Measurements from ENCODE around the gene HYAL1.

The HYAL1 gene

DNA sequence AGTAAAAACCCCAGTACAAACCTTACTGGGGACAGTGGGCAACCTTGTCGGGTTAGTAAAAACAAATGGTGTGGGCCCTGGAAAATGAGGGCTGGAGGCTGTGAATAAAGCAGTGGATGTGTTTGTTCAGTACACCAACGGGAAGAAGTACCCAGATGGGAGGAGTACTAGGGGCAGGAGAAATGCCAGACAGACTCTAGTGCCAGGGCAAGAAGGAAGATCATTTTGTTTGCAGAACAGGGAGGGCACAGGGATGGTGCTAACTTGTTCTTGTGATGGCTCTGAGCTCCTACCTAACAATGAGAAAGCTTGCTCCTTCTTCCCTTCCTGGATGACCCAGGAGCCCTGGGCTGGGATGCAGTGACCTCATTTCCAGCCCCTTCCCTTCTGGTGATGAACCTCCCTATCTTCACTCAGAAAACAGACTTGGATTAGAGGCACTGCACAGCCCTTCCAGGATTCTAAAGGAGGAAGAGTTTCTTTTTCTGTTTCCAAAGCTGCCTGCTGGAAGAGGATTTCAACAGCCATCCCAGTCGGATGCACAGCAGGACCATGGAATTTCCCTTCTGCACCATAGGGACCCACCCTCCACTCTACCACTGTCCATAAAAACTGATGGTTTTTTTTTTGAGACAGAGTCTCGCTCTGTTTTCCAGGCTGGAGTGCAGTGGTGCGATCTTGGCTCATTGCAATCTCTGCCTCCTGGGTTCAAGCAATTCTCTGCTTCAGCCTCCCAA lies 31.1 kb upstream of the HYAL1 start:
- no peak for DNase-seq (ENCODE audit: low spot score)

DNA sequence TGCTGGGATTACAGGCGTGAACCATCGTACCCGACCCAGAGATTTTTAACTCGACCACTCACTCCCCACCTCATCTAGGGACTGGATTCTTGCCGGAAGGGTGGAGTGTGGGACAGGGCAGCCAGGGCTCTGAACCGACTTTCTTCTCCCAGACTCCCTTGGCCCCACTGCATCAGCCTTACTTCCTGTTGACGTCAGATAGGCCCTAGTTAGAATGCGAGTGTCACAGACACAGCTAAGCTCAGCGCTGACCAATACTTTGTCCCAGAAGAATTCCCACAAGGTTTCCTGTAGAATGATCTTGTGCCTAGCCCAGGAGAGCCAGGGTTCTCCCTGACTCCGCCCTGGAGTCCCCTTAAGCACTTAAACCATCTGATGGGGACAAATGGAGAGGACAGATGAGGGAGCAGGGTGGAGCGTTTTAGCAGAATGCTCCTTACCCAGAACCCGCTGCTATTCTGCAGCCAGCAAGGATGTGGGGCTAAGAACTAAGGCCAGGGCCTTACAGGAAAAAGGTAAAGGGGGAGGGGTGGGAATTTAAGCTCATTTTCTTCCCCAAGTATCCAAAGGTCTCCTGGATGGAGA lies 30.5 kb upstream of the HYAL1 start:
- DNase-seq (ENCODE audit: low spot score): no peak

DNA sequence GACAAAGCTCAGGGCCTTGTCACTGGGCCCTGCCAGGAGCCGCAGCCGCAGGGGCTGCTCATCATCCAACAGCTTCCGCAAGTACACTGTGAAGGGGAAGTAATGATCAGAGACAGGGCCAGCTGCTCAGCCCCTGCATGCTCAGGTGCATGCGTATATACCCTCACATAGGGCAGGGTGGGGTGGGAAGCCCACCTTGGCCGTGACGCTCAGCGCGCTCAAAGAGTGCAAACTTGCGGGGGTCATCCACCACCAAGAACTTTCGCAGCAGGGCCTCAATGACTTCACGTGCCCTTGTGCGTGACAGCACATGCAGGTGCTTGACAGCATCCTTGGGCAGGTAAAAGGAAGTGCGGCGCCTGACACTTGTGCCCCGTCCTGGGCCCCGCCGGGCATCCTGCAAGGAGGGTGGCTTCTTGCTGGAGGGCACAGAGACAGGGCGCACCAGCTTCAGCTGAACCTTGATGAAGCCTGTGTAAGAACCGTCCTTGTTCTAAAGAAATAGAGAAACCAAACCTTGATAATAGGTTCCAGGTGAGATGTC lies 28.1 kb upstream of the HYAL1 start:
- no peak for DNase-seq (ENCODE audit: low spot score)

DNA sequence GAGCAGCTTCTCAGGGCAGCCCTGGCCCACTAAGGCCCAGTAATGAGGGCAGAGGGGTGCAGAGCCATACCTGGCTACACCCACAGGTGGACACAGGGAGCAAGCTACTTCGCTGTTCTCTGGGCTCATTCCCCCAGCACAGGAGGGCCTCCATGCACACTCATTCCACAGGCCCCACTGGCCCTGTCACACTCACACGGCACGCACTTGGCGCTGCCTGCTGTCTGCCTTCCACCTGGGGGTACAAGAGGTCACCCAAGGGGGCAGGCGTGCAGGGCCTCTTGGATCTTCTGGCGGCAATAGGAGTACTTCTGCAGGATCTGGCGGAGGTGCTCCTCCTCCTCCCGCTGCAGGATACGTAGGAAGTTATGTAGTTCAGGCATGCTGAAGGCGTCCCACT lies 27.0 kb upstream of the HYAL1 start:
- no peak for DNase-seq (ENCODE audit: low spot score)

DNA sequence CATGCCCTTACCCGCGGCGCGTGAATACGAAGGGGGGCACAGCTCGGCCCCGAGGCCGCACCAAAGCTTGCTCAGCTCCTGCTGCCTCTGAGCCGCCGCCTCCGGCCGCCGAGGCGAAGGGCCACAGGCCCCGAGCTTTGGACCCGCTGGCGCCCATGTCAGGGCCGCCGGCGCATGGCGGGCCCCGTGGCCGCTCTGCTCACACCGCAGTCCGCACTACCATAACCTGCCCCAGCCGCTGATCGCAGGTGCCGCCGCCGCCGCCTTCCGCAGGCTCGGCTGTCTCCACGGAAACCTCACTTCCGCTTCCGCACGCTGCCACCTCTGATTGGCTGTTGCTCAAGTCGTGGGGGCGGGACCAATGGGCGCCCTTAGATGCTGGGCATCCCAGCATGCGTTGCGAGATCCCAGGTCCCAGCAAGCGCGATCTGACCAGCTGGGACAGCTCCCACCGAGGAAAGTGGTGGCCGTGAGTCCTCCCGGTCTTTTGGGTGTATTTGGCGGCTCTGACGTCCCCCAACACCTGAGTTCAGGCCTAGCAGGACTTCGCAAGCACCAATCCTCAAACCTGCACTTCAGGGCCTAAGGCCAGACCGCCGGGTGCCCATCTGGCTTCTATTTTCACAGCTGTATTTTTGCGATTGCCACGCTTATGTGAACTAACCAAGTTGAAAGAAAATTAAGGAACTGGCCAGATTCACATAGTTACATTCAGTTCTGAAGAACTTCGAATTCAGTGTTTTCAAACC lies 24.7 kb upstream of the HYAL1 start, which contains the start of gene TUSC2:
Gene TUSC2 (minus strand): TSS at position 281 of the 749 bp plus-strand sequence. CDS start 124 bp downstream, at position 157.
- DNase-seq (ENCODE audit: low spot score): peak; percentile 98

DNA sequence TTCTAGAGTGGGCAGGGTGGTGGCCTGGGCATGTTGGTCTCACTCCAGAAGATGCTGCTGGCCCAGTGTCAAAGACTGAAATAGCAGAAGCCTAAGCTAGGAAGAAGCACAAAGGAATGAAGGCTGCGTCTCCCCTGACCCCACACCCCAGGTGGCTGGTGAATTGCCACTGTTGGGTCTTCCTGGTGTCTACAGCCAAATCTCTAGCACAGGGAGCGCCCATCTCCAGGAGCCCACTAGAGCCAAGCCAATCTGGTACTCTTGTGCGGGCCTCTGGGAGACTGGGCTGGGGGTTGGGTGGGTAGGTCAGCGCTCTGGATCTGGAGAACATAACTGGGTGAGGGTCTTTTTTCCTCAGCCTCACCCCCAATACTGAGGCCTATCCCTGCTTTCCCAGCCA lies 23.8 kb upstream of the HYAL1 start:
- no peak for DNase-seq (ENCODE audit: low spot score)

DNA sequence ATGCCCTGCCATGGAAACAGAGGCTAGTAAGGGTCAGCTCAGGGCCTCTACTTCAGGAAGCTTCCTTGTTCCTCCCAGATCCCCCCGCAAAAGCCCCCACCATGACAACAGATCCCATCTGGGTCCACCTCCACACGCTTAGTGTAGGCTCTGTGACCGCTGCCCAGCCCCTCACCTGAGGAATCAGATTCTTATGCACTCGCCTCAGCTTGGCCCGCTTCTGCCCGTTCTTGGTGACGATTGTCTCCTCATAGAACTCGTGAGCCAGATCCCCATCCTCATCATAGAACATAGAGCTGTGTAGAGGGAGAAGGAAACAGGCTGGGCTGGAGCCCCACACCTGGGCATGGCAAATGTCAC lies 22.8 kb upstream of the HYAL1 start:
- no peak for DNase-seq (ENCODE audit: low spot score)

DNA sequence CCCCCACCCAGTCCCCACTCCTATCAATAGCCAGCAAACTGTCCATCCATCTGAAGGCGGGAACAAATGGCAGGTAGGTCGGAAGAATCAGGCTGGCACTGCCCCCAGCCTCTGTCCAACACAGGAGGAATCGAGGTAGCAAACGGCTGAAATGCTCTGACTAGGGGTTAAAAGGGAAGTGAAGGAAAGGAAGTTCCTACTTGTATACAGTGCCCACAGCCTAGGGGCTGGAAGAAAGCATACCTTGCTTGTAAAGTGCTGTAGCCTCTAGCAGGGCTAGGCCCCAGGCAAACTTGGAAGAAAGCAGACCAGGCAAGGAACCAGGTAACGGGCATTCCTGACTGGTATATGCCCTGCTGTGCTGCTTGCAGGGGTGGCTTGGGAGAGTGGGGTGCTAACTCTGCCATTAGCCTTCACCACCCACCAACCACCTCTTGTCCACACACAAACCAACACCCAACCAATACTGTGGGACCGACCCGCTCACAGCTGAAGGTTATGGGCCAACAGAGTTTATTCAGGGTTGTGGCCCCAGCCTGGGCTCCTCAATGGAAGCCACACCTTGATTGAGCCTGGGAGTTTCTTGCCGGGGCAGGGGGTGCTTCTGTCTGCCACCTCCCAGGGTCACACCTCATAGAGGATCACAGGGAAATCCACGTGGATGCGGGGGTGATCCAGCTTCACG lies 22.3 kb upstream of the HYAL1 start:
- DNase-seq (ENCODE audit: low spot score): no peak

DNA sequence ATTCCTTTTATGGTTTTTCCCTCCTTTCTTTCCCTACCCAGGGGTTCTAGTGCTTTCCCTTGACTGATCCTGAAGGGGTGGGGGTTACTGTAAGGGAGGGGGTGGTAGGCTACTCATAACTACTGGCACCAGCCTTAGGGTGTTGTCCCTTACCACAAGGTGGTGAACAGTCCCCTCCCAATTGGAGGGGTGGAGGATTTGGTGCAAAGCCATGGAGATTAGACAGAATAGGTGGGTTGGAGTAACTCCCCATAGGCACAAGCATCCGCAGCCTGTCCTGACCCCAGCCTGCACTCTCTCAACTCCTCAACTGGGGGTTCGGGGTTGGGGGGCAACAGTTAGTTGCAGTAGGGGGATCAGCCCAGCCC lies 21.7 kb upstream of the HYAL1 start:
- DNase-seq (ENCODE audit: low spot score): no peak

DNA sequence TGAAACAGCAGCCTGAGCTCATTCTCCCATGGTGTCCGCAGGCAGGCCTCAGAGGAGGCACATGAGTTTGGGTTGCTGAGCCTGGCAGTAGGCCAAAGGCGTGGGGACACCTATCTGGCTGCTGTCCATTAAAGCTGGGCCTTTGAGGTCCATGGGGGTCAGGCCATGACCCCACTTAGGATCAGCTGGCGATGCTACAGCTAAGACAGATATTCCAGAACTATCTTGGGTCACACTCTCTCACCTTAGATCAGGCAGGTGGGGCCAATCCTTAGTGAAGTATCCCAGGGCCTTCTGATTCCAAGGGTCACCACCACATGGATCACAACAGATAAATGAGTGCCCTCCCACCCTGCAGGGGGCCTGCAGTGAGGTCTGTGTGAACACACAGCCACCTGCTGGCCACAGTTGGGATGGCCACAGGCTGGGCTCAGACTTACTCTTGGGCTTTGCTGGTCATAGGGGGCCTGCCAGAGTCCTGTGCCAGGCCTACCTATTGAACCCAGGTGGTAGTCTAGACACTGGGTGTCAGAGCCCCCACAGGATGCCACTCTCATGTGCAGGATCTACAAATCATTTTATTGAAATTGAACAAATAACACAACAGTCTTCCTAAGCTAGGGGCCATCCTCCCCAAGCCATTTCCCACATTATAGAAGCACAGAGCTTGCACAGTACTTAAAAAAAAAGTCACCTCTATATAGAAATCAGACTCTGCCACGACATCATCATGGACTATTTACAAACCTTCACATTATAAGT lies 21.2 kb upstream of the HYAL1 start:
- DNase-seq (ENCODE audit: low spot score): peak; percentile 88

DNA sequence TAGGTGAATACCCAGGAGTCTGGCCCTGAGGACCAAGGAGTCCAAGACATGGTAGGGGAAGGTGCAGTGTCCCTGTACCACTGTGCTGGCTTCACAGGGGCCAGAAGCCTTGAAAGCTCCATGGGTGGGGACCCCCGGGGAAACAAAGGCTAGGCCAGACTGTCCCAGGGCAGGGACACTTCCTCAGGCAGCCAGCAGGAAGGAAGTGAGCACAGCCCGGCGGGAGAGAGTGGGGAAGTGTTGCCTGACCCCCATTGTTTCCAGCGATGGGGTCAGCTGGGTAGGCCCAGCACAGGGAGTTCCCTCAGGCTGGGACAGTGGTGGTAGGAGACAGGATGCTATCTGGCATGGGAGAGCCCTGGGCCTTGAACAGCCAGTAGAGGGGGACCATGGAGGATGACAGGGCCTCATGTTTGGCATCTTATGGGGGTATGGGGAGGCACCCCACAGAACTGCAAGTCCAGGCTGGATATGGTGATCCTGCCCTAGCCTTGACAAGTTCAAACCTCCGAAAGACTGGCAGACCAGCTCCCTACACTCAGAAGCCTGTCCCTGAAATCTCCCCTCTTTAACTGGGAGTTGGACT lies 20.3 kb upstream of the HYAL1 start:
- no peak for DNase-seq (ENCODE audit: low spot score)

DNA sequence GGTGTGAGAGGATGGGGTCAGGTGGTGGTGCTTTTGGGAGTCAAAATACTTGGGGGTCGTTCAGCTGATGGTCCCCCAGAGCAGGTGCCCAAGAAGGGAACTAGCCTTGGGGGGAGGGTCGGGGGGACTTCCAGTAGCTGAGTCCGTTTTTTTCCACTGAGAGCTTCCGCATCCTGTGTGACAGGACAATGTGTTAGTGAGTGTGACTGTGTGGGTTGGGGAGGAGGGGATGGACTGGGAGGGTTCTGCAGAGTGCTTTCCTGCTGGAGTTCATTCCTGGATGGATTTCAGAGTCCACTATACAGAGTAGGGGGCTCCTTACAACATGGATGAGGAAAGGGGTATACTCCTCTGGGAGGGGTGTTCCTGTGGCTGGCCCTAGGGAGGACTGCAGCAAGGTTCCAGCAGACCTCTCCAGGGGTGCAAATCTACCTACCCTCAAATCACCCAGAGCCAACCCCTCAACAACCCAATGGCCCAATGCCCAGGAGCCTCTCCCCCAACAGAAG lies 19.8 kb upstream of the HYAL1 start:
- DNase-seq (ENCODE audit: low spot score): no peak

DNA sequence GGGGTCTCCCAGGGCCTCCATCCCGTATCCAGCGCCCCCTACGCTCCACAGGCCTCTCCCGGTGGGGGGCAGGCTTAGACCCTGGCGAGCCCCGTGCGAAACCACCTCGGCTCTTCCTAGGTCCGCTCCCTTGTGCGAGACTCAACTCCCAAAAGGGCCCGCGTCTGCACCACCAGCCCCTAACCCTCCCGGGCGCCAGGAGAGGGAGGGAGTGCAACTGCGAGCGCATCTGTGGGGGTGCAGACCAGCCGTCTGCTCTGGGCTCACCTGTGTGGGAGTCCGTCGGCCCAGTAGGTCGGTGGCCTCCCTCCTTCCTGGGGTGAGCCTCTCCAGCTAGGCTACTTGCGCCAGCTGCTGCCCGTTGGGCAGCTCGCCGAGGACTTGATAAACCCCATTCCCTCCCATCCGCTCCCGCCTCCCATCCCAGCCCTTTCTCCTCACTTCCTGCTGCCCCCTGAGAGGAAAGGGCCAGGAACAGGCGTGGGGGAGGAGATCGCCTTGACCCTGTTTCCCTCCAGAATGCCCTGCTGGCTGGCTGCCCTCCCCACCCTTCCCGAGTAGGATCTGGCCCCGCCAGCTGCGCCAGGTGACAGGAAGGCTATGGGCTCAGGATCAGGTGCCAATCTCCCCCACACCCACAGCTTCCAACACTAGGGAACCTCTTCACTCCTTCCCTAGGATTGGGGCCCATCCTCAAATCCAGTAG lies 19.2 kb upstream of the HYAL1 start, which contains the start of gene HYAL2:
Gene HYAL2 (minus strand): TSS at position 360 of the 706 bp plus-strand sequence. CDS start 2,256 bp downstream, outside the sequence.
- no peak for DNase-seq (ENCODE audit: low spot score)

DNA sequence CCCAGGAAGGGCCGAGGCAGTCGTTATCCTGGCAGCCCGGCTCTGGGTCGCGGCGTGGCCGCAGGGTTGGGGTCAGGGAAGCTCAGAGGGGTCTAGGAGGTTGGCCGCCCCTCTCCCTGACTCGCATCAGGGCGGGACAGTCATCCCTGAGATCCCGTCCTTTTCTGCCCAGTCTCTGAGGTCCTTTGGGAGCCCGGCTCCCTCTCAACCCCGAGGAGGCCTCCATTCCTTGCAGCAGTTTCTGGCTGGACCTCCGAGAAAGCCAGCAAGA lies 18.7 kb upstream of the HYAL1 start:
- no peak for DNase-seq (ENCODE audit: low spot score)

DNA sequence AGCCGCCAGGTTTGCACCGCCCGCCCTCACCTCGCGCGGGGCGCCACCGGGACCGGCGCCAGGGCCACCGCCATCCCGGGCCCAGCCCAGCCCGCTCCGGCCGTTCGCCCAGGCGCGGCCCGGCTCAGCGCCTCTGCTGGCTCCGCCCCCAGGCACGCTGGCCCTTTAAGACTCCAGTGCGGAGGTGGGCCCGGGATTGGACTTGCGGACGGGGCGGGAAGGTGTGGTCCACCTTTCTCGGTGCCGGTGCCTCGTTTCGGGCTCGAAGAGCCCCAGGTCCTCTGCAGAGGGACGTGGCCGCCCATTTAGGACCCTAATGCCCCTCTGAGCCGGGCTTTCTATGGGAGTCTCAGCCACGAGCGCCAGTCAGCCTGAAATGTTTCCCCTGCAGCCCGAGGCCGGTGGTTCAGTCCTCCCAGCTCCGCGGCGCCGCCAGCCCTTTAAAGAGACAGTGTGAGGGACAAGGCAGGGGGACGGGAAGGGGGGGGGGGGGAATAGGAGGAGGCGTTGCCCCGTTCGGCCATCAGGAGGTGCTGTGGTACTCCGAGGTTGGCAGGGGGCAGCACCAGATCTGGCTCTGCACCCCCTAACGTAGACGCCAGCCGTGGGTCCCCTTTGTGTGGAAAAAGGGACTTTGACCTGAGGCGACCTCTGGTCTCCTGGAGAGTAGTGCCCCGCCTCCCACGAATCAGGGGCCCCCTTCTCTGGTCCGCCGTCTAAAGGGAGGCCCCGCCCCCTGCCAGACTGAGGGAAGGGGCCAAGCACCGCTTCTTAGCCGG lies 18.2 kb upstream of the HYAL1 start:
- DNase-seq (ENCODE audit: low spot score): peak; percentile 91

DNA sequence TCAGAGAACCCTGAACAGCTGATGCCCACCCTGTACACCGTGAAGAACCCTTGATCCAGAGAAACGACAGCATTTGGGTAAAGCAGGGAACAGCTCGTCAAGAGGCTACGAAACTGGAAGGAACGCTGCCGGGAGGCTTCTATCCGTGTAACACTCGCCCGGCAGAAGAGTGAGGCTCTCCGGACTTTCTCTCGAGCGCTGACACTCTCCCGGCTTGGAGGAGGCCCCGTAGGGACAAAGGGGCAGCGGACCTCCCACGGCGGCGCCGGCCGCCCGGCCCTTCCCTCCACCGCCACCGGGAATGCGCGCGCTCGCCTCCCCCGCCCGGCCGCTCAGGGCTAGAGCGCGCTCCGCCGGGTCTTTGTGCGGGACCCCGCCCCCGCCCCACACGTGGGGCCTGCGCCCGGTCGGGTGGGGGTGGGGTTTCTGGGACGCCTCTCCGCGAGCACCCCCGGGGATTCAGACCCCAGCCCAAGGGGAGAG lies 17.5 kb upstream of the HYAL1 start:
- peak; percentile 77 for DNase-seq (ENCODE audit: low spot score)

DNA sequence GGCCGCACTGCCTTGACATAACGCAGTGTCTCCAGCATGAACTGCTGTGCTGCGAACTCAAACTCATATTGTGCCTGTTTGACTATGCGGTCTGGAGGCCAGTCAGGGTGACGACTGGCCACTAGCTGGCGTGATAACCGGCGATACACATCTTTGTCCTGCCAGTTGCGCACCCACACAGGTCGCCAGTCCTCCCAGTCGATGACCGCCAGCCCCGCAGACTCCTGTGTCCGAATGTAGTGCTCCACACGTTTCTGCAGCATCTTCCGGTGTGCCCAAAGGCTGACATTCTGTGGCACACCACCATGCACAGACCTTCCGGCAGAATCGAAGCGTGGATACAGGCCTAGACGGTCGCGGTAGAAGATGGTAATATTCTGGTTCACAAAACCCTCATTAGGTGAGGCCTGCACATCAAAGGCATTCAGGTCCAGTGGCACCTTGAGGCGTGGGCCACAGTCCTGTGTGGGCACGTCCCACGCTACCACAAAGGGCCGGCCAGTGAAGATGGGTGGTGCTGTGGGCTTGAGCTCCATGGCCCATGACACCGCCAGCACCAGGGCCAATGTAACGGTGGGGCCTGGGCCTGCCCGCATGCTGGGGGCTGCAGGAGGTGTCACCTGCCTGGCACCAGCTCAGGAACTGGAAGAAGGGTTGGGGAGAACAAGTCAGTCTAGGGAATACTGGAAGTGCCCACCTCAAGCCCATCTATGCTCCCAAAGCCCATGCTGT lies 16.7 kb upstream of the HYAL1 start:
- no peak for DNase-seq (ENCODE audit: low spot score)

DNA sequence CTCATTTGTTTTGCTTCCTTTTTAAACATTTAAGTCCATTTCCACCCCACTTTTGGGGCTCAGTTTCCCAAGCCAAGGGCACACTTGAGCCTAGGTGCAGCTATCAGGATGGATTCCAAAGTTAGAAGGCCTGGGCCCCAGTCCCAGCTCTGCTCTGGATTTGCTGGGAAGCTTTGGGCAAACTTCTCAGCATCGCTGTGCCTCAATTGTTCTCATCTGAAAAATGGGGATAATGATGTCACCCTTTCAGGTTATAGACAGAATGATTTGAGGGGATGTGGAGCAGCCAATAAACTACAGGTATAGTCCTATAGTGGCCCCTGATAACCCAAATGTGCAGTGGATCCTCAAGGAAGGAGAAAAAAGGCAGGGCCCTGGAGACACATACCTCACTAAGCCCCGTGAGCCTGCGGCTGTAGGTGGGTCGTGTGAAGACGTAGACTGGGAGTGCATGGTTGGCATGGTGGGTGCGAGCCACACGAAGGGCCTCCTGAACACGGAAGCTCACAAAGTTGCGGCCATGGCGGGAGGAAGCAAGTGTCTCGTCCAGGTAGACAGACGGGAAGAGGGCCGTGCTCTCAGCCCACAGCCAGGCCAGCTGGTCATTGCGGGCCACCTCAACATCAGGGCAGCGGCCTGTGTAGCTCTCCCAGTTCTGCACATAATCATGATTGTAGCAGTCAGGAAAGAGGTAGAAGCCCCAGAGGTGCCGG lies 16.0 kb upstream of the HYAL1 start:
- DNase-seq (ENCODE audit: low spot score): no peak

All from HuH-7 (cell line).